Retinal pigment epithelial cell (primary cell): ENCODE results near the gene CDH13.

Experiments used
- DNase-seq: peaks from one replicate; pipeline ENCODE4 v3.0.0-alpha.2; 2010; ENCODE audit warnings: low read depth
- H3K4me3 ChIP-seq: 2 replicates; pipeline ENCODE4 v1.5.1; 2011; ENCODE audit warnings: mild to moderate bottlenecking, low read length, control low read depth, moderate library complexity
- TF ChIP-seq, protein P1 (sequence below): conservative IDR thresholded peaks from 2 replicates; pipeline ENCODE4 v1.5.1; 2011; ENCODE audit warnings: low read depth, low read length, control low read depth, inconsistent platforms

The CDH13 gene

DNA sequence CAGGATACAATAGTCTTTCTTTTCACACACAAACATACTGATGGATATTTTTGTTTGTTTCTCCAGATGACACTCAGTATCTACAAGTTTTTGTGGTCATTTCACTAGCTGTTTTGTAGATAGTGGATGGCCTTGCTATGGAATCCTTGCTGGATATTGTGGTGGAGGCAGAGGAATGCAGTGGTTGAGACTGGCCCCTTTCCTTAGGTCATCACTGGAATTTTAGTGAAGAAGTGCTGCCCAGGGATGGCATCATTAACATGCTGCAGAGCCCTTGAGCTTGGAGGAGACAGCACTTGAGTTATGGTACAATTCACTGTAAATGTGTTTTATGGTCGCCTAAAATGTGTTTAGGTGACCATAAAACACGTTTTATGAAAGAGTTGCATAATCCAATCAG, 725.1 kb downstream of the CDH13 start:
- no peak overlapping the region for H3K4me3 ChIP-seq
- DNase-seq, result no peak
- TF ChIP-seq, protein P1, sequence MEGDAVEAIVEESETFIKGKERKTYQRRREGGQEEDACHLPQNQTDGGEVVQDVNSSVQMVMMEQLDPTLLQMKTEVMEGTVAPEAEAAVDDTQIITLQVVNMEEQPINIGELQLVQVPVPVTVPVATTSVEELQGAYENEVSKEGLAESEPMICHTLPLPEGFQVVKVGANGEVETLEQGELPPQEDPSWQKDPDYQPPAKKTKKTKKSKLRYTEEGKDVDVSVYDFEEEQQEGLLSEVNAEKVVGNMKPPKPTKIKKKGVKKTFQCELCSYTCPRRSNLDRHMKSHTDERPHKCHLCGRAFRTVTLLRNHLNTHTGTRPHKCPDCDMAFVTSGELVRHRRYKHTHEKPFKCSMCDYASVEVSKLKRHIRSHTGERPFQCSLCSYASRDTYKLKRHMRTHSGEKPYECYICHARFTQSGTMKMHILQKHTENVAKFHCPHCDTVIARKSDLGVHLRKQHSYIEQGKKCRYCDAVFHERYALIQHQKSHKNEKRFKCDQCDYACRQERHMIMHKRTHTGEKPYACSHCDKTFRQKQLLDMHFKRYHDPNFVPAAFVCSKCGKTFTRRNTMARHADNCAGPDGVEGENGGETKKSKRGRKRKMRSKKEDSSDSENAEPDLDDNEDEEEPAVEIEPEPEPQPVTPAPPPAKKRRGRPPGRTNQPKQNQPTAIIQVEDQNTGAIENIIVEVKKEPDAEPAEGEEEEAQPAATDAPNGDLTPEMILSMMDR, result no peak

DNA sequence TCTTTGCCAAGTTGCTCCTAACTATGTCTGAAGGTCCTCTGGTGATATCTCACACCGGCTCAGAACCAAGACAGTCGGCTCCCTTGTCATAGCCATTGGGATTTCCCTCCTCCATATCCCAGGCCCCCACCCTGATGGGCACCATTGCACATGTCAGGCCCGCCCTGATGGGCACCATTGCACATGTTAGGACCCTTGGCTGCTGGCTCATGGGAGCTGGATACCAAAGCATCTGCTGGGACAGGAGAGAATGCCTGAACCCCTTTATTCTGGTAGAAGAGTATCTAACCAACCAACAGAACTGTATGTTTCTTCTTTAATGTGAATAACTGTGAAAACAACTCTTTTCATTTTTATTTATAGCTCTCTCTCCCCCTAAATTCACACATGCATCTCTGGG, 726.5 kb downstream of the CDH13 start:
- TF ChIP-seq, protein P1, result no peak
- DNase-seq, result no peak
- H3K4me3 ChIP-seq, result no peak overlapping the region

DNA sequence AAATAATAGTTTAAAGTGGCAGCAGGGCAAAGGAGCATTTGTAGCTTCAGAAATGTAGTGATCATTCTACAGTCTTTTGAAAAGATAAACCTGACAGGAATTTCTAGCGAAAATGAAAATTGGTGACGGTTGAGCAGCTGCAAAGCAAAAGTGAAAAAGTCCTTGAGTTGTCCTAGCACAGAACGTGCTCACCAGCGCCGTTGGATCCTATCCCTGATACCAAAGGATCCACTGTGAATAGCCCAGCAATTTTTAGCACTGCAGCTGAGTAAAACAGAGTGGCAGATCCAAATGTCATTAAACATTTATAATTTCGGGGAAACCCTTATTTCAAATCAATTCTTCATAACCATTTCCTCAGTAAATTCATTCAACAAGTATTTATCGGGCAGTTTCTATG, 727.2 kb downstream of the CDH13 start:
- no peak for DNase-seq
- TF ChIP-seq, protein P1, result no peak
- no peak overlapping the region for H3K4me3 ChIP-seq

DNA sequence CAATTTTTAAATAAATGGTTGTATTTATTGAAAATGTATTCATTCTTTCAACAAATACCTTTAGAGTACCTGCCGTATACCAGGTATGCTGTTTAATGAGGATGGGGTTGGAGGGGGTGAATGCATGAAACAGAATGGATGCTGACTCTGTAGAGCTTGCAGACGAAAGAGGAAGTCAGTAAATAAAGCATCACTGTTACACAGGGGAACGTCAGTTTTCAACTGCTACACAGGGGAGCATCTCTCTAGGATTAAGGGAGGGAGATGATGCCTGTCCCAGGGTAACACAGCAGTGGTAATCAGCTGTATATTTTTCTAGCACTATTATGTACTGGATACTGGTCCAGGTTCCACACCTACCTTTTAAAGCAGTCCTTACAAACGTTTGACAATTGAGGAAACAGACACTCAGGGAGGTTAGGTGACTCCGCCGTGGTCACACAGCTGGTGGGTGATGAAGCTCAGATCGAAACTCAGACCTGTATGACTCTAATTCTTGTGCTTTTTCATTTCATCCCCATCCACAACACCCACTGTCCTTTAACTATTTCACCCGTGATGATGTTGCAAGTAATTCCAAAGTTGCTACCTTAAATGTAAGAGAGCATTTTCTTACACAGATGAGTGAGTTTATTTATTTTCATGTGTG, 728.9 kb downstream of the CDH13 start:
- H3K4me3 ChIP-seq, result no peak overlapping the region
- DNase-seq, result no peak
- TF ChIP-seq, protein P1, result no peak

DNA sequence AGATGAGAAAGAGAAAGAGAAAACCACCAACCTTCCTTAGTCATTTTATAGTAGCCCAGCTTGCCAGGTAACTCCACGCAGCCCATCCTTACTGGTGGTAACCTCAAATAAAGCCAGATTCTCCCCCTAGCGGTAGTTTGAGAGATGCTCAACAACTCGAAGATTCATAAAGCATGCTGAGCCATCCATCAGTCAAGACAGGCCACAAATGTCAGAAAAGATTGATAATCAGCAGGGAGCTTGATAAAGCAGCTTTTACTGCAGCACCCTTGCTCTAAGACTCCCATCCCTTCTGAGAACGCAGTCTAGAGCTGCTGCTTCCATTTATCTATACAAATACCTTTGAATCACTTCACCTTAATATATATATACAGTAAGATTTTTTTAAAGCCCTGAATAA, 729.5 kb downstream of the CDH13 start:
- TF ChIP-seq, protein P1, result peak; percentile 86
- DNase-seq, result no peak
- no peak overlapping the region for H3K4me3 ChIP-seq

DNA sequence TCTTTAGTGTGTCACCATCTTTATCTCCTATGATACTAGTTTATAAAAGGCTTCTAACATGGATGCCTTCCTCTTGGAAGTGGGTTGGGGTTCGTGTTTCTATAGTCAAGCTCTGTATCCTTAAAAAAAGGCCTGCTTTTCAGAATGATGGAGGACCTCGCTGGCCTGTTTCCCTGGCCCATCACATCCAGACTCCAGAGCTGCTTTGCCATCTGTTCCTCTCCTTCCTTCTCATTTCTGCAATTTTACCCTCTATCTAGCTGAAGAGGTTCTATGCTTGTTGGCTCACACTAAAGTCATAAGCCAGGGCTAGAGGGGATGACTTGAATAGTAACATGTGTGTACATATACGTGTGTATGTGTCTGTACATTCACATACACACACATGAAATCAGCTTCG, 730.2 kb downstream of the CDH13 start:
- no peak overlapping the region for H3K4me3 ChIP-seq
- TF ChIP-seq, protein P1, result no peak
- no peak for DNase-seq

DNA sequence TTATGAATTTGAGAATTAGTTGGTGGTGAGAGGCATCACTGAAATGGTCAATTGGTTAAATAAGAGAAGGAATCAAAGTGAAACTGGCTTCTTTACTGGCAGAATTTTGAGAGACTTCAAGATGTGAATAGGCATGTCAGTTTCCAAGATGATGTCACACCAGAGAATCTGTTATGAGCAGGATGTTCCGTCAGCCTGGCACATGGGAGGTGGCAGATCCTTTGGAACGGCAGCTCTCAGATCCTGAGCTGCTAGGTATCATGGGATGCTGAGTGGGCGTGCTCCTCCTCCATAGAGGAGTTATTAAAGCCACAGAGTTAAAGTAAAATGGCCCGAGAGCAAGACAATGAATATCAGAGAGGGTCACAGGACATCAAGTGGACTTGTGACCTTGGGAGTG, 736.8 kb downstream of the CDH13 start:
- TF ChIP-seq, protein P1, result no peak
- H3K4me3 ChIP-seq, result no peak overlapping the region
- no peak for DNase-seq
